HG03469 (cell line): Measurements from ENCODE around the gene ARAF.
"Not testable (repeated sequence)": the region's sequence is repeated elsewhere in the genome, so short reads cannot be mapped to it uniquely, and the experiment has no call there.

Experiments used
- ATAC-seq: cut with Tn5 transposase; IDR thresholded peaks from one replicate; pipeline ENCODE4 v1.9.1; 2021; ENCODE audit warnings: mild to moderate bottlenecking, moderate library complexity, moderate number of reproducible peaks; ENCODE audit not compliant: unreplicated experiment

The ARAF gene

DNA sequence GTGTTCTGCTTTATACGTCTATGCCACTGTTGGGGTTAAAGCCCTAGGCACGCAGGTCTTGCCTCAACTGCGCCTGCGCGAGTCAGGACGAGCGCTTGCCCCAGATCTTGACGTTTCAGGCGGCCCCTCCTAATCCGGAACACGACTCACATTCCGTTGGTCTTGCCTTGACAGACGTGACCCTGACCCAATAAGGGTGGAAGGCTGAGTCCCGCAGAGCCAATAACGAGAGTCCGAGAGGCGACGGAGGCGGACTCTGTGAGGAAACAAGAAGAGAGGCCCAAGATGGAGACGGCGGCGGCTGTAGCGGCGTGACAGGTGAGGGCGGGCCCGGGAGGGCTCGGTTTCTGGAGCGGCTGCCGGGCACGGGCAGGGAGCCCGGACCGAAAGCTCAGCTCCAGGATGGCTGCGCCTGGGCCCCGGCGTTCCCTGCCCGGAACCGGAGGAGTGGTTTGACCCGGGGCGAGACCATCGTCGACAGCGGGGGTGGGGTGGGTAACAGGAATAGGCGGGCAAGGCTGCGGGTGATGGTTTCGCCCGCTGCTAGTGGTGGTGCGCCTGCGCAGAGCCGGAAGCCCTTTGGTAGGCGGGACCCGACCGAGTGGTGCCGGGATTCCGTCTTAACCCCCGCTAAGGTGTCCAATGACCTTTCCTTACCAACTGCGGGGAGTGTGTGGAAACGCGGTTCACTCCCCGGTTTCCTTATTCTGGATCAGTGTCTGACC is at the start of gene ARAF:
ARAF (plus strand) TSS at position 272 of the 725 bp plus-strand sequence. CDS start 1,763 bp downstream, outside the sequence.
- ATAC-seq = peak; percentile 65

DNA sequence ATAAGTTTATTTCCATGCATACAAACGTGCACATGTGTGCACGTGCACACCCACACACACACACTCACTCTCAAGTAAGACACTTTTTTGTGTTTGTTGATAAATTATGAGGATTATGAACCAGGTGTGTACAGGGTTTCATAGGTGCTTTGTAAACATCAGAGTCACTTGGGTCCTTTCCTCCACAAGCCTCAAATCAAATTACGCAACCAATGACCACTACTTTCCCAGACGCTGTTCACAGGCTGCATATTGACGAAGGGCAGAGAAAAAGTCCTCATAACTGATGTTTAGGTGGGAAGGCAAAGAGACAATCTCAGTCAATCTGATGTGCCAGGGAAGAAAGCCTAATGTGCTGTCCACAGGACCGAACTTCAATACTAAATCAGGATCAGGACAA is 48.6 kb upstream of the ARAF start:
- not testable (repeated sequence) for ATAC-seq

DNA sequence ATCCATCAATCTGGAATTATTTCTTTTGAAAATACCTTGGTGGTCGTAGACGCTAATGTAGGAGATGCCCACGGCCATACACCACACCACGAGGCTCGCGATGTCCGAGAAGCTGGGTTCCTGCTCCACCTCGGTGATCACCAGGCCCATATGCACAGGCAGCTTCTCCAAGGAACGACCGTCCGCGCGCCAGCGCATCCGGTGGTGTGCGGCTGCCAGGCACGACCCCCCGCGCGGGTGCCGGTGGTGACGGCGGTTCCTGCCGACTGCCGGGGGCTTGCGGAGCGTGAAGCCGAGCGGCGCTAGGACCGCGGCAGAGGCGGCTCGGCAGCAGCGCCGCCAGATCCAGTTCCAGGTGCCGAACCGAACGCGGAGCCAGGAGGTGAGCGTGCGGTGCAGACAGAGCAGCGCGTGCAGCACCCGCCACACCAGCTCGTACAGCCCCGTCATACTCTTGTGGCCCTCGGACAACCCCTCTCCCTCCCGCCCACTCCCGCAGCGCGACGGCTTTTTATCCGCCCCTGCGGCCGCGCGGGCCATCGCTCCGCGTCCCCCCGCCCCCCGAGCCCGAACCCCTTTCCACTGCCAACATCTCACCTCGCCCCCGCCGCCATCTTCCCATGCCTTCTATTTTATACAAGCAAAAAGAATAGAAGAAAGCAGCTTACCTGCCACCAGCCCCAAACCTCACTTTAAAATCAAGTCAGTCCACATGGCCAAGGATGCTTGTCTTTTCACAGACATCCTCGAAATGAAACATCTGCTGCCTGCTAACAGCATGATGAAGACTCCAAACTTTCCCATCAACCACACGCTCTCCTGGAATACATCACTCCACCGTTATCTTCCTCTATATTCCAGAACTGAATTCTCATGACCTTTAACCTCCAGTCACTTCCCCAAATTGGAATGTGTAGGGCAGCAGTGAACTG is 47.7 kb upstream of the ARAF start:
- ATAC-seq = peak; percentile 50

DNA sequence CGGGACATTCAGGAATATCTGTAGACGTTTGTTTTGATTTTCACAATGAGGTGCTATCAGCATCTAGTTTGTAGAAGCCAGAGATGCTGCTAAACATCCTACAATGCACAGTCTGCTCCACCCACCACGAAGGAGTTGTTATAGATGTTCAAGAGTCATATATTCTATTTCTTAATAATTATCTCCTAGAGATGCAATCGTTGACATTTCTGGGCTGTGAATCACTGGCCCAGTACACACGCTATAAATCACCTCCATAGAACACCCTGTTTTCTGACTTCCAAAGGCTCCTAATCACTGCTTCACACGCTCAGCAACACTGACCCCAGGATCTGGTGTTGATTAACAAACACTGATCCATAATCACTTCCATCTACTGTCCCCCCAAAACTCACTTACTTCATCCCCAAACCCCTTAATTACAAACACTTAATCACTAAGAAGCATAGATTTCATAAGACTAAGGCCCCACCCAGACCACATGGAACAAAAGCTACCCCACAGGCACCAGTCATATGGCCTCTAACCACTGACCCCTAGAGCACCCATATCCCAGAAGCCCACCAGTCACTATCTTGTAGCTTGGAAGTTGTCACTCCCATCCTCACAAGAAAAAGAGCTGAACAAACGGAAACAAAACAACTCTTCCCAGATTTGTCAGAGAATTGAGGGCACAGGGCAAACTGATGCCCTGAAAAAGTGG is 46.3 kb upstream of the ARAF start:
- ATAC-seq = no peak

DNA sequence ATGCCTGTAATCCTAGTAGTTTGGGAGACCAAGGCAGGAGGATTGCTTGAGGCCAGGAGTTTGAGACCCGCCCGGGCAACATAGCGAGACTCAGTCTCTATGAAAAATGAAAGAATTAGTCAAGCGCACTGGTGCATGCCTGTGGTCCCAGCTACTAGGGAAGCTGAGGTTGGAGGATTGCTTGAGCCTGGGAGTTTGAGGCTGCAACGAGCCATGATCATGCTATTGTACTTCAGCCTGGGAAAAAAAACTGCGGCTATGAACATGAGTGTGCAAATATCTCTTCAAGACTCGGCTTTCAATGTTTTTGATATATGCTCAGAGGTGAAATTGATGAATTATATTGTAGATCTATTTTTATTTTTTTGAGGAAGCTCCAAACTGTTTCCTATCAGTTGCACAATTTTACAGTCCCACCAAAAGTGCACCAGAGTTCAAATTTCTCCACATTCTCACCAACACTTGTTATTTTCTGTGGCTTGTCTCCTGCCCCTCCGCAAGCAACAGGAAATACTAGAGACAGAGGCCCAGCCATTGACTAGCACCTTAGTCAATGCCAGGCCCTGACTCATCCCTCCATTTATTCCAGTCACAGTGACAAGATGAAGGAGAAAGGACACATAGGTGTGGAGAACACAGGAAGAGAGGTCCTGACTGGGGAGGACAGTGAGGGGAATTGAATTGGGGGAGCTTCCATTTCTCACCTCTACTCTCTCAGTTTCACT is 44.9 kb upstream of the ARAF start:
- ATAC-seq = no peak

- ATAC-seq = no peak
Measured at GRCh38 chrX:47518144-47518543, 42.9 kb upstream of the ARAF start.

GRCh38 chrX:47523297-47523696 is 37.7 kb upstream of the ARAF start:
- no peak for ATAC-seq

- no peak for ATAC-seq
Measured at GRCh38 chrX:47523713-47524166, 37.3 kb upstream of the ARAF start.

DNA sequence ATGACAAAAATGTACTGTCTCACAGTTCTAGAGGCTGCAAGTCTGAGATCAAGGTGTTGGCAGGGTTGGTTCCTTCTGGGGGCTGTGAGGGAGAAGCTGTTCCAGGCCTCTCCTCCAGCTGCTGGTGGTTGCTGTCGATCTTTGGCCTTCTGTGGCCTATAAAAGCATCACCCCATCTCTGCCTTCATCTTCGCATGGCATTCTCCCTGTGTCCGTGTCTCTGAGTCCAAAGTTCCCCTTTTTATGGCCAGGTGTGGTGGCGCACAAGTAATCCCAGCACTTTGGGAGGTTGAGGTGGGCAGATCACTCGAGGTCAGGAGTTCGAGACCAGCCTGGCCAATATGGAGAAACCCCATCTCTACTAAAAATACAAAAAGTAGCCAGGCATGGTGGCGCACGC is 31.5 kb upstream of the ARAF start:
- no peak for ATAC-seq

DNA sequence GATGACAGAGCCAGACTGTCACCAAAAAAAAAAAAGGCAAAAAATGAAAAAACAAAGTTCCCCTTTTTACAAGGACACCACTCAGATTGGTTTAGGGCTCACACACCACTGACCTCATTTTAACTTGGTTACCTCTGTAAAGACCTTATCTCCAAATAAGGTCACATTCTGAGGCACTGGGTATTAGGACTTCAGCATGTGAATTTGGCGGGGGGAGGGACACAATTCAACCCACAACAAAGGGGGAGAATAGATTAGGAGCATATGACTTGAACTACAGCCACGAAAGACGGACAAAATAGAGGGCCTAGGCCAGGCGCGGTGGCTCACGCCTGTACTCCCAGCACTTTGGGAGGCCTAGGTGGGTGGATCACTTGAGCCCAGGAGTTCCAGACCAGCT is 31.0 kb upstream of the ARAF start:
- no peak for ATAC-seq

DNA sequence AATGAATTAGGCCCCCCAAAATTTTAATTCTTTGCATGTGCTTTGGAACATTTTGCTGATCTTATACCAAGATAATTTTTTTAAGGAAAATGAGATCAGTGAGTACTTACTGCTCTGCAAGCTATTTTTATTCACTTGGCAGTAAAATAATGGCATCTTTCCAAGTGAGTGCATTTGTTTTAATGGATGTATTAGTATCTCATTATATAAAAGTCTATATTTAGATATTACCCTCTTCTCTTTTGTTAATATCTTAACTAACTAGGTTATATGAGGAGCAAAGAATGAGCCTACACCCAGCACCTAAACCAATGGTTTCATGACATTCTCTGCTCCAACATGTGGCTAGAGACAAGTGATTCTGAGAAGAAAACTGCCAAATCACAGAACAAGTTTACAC is 21.1 kb upstream of the ARAF start:
- ATAC-seq = no peak

GRCh38 chrX:47540754-47541538 is 20.1 kb upstream of the ARAF start:
- ATAC-seq = no peak

- ATAC-seq = no peak
Measured at GRCh38 chrX:47543496-47543895, 17.5 kb upstream of the ARAF start.

DNA sequence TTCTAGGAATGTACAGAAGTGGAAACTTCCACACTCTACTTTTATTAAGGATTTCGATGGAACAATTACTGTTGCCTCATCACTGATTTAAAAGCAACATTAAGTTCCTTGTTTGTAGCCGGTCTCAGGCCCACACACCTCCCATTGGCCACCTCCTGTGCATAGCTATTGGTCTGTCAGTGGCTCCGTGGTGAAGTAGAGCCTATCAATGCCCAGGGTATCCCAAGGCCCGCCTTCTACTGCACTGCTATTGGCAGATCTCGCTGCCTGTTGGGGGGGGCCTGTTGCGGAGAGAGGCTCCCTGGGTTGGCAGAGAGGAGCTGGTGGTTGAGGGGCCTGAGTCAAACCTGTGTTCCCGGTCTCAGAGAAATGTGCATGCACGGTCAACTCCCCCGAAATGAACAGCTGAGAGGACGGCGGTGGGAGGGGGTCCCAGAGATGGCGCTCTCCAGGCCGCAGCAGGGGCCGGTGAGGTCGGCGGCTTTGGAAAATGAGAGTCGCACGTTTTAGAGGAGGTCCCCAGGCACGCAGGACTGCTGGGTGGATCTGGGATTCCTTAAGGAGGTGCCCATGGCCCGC is 4.9 kb upstream of the ARAF start:
- peak; percentile 92 for ATAC-seq

GRCh38 chrX:47558436-47558835 is 2.6 kb upstream of the ARAF start:
- no peak for ATAC-seq

- ATAC-seq = no peak
Measured at GRCh38 chrX:47560179-47560933, 649 bp upstream of the ARAF start.

DNA sequence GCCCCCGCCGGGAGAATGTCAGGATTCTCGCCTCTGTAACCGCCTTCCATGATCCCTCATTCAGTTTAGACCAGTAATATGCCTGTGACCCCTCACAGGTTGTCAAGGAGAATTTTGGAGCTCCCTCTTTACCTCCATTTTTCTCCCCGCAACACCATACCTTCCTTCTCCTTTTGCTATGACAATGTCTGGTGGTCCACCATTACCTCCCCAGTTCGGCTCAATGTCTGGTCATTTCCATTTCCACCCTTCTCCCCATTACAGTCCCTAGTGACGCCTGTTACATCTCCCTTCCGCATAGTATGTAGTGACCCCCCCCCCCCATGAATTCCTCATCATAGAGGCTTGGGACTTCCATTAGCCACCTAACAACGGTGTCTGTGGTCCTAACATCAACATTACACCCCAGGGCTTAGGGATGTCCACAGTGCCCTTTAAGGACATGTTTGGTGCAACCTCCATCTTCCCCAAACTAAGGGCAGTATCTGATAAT is 700 bp downstream of the ARAF start:
- ATAC-seq = no peak

DNA sequence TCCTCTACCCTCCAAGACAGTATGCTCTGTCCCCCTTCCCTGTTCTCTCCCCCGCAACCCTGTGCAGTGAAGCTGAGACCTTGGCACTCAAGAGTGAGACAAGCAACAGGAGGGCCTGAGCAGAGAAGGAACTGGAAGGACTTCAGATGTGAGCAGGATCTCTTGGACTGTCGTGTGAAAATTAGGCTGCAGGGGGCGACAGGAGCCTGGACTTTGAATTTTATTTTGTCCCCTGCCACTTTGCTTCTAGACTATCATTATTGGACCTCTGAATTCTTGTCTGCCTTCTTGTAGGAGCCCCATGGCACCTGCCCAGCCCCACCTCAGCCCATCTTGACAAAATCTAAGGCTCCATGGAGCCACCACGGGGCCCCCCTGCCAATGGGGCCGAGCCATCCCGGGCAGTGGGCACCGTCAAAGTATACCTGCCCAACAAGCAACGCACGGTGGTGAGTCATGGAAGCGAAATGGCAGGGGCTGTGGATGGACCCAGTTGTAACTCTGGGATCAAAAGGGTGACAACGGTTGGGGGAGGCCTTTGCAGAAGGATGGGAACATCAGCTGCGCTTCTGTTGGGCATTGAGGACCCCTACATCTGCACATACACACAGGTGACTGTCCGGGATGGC is 1.7 kb downstream of the ARAF start:
- no peak for ATAC-seq
